NCI-H2227 treated with DMSO at 0.1 percent for 48 hours (cell line): Measurements from ENCODE around the gene PSME3IP1.
"Not testable (repeated sequence)": the region's sequence is repeated elsewhere in the genome, so short reads cannot be mapped to it uniquely, and the experiment has no call there.

Experiments
- DNase-seq: peaks from one replicate; lab custom pipeline; 2025; lab: John Stamatoyannopoulos, UW

PSME3IP1 gene

GRCh38 chr16:57123974-57124674 is 61.7 kb downstream of the PSME3IP1 start:
- no peak for DNase-seq

- DNase-seq: no peak
Measured at GRCh38 chr16:57123216-57123973, 62.4 kb downstream of the PSME3IP1 start.

- DNase-seq: no peak
Measured at GRCh38 chr16:57118461-57119084, 67.3 kb downstream of the PSME3IP1 start.

- DNase-seq: peak; percentile 88
Measured at GRCh38 chr16:57115514-57116182, 70.2 kb downstream of the PSME3IP1 start.

GRCh38 chr16:57115168-57115513 is 70.7 kb downstream of the PSME3IP1 start:
- no peak for DNase-seq

- no peak for DNase-seq
Measured at GRCh38 chr16:57113664-57114063, 72.2 kb downstream of the PSME3IP1 start.

- DNase-seq: no peak
Measured at GRCh38 chr16:57113042-57113453, 72.8 kb downstream of the PSME3IP1 start.

- no peak for DNase-seq
Measured at GRCh38 chr16:57112403-57113041, 73.3 kb downstream of the PSME3IP1 start.

GRCh38 chr16:57111420-57111819 is 74.4 kb downstream of the PSME3IP1 start:
- DNase-seq: no peak

GRCh38 chr16:57110937-57111336 is 74.9 kb downstream of the PSME3IP1 start:
- no peak for DNase-seq

GRCh38 chr16:57109259-57110105 is 76.4 kb downstream of the PSME3IP1 start:
- not testable (repeated sequence) for DNase-seq

GRCh38 chr16:57108432-57108831 is 77.4 kb downstream of the PSME3IP1 start:
- no peak for DNase-seq

GRCh38 chr16:57107321-57107922 is 78.4 kb downstream of the PSME3IP1 start:
- no peak for DNase-seq

- DNase-seq: no peak
Measured at GRCh38 chr16:57106767-57107166, 79.1 kb downstream of the PSME3IP1 start.

- DNase-seq: no peak
Measured at GRCh38 chr16:57105184-57105583, 80.7 kb downstream of the PSME3IP1 start.

- no peak for DNase-seq
Measured at GRCh38 chr16:57104706-57105105, 81.1 kb downstream of the PSME3IP1 start.

GRCh38 chr16:57102888-57103851 is 82.7 kb downstream of the PSME3IP1 start:
- DNase-seq: peak; percentile 32
